Measurements from ENCODE around the gene CLCF1. TPM values are rescaled to one million over a fixed set of nuclear protein-coding genes. Genes with fewer than 3 reads are reported as not detected.

Gene CLCF1
- total and polyA plus RNA-seq, 2 donors from 2014 or later, result 5.7 to 15.8 TPM

- Histone ChIP-seq H3K9me3 (ENCODE audit: control insufficient read depth in 2 of 3, insufficient read depth in 1 of 3, low read length in 3 of 3) (no peaks in the 10 kb centered on the region), H3K36me3 (ENCODE audit: control insufficient read depth in 2 of 3, insufficient read depth in 3 of 3, low read length in 3 of 3) (no peaks in the 10 kb centered on the region), H3K27me3 (ENCODE audit: control insufficient read depth, insufficient read depth, low read length) (no peaks in the 10 kb centered on the region), H3K9ac (ENCODE audit: low read length in 3 of 3) (no peak overlapping the region), H3K27ac (ENCODE audit: low read depth in 2 of 2, low read length in 2 of 2) (no peak overlapping the region), H3K4me1 (ENCODE audit: control insufficient read depth in 2 of 3, insufficient read depth in 2 of 3, low read depth in 1 of 3, low read length in 3 of 3) (peaks cover 0 to 9% (median 1%) of the 10 kb centered on the region in 3 donors), H3K4me3 (ENCODE audit: low read length in 3 of 3) (no peak overlapping the region)
- no peak for TF ChIP-seq CTCF (IDR thresholded peaks at IDR 0.05; ENCODE audit: borderline replicate concordance, extremely low read depth, insufficient read depth)
- intact Hi-C loops (cut with DNase I), result no loop called here
- DNase-seq, result no peak
- no peak for FAIRE-seq
Measured at GRCh38 chr11:67387518-67387917, 14.1 kb upstream of the CLCF1 start.

- TF ChIP-seq CTCF (IDR thresholded peaks at IDR 0.05; ENCODE audit: borderline replicate concordance, extremely low read depth, insufficient read depth), result no peak
- no peaks in the 10 kb centered on the region for H3K27me3 ChIP-seq (ENCODE audit: control insufficient read depth, insufficient read depth, low read length)
- no peak overlapping the region for H3K9ac ChIP-seq (ENCODE audit: low read length in 3 of 3)
- H3K9me3 ChIP-seq (ENCODE audit: control insufficient read depth in 2 of 3, insufficient read depth in 1 of 3, low read length in 3 of 3), result no peaks in the 10 kb centered on the region
- no peak overlapping the region for H3K4me3 ChIP-seq (ENCODE audit: low read length in 3 of 3)
- DNase-seq, result no peak
- no peak overlapping the region for H3K27ac ChIP-seq (ENCODE audit: low read depth in 2 of 2, low read length in 2 of 2)
- intact Hi-C loops (cut with DNase I), result no loop called here
- H3K4me1 ChIP-seq (ENCODE audit: control insufficient read depth in 2 of 3, insufficient read depth in 2 of 3, low read depth in 1 of 3, low read length in 3 of 3), result peaks cover 0 to 7% (median 0%) of the 10 kb centered on the region in 3 donors
- no peak for FAIRE-seq
- H3K36me3 ChIP-seq (ENCODE audit: control insufficient read depth in 2 of 3, insufficient read depth in 3 of 3, low read length in 3 of 3), result no peaks in the 10 kb centered on the region
Measured at GRCh38 chr11:67387069-67387468, 13.7 kb upstream of the CLCF1 start.

- no peak for TF ChIP-seq CTCF (IDR thresholded peaks at IDR 0.05; ENCODE audit: borderline replicate concordance, extremely low read depth, insufficient read depth)
- Histone ChIP-seq H3K9me3 (ENCODE audit: control insufficient read depth in 2 of 3, insufficient read depth in 1 of 3, low read length in 3 of 3) (no peaks in the 10 kb centered on the region), H3K9ac (ENCODE audit: low read length in 3 of 3) (no peak overlapping the region), H3K4me1 (ENCODE audit: control insufficient read depth in 2 of 3, insufficient read depth in 2 of 3, low read depth in 1 of 3, low read length in 3 of 3) (peaks cover 0 to 7% (median 0%) of the 10 kb centered on the region in 3 donors), H3K4me3 (ENCODE audit: low read length in 3 of 3) (no peak overlapping the region), H3K27ac (ENCODE audit: low read depth in 2 of 2, low read length in 2 of 2) (no peak overlapping the region), H3K27me3 (ENCODE audit: control insufficient read depth, insufficient read depth, low read length) (no peaks in the 10 kb centered on the region), H3K36me3 (ENCODE audit: control insufficient read depth in 2 of 3, insufficient read depth in 3 of 3, low read length in 3 of 3) (no peaks in the 10 kb centered on the region)
- FAIRE-seq (no peak), DNase-seq (peak in 1 of 5 donors; percentile 85)
- intact Hi-C loops (cut with DNase I), result loop anchor here (5.0 kb wide), 1 partner anchor 38 kb away; no protein-coding TSS in a partner anchor
Measured at GRCh38 chr11:67384851-67385366, 11.5 kb upstream of the CLCF1 start.
